H9 (cell line): ENCODE data around the gene AQP12A. TPM values are rescaled to one million over a fixed set of nuclear protein-coding genes. Genes with fewer than 3 reads are reported as not detected.

Source experiments
- DNase-seq: peaks from one replicate; pipeline ENCODE4 v3.0.0-alpha.2; 2017
- H2AFZ ChIP-seq: one replicate; pipeline ENCODE4 v1.6.1; 2013; ENCODE audit warnings: mild to moderate bottlenecking, low read length, control low read depth, moderate library complexity
- H2AK5ac ChIP-seq: 2 replicates; pipeline ENCODE4 v1.6.1; 2013; ENCODE audit warnings: low read length, control low read depth, mixed read lengths; ENCODE audit not compliant: insufficient read length
- H2BK120ac ChIP-seq: one replicate; pipeline ENCODE4 v1.6.1; 2013; ENCODE audit warnings: low read depth, mild to moderate bottlenecking, low read length, control low read depth, inconsistent platforms; ENCODE audit not compliant: poor library complexity, severe bottlenecking
- H2BK12ac ChIP-seq: 2 replicates; pipeline ENCODE4 v1.6.1; 2013; ENCODE audit warnings: low read length, control low read depth, mixed read lengths, low read depth; ENCODE audit not compliant: insufficient read length
- H2BK15ac ChIP-seq: 2 replicates; pipeline ENCODE4 v1.6.1; 2013; ENCODE audit warnings: low read depth, low read length, control low read depth
- H2BK20ac ChIP-seq: one replicate; pipeline ENCODE4 v1.6.1; 2013; ENCODE audit warnings: low read depth, mild to moderate bottlenecking, low read length, control low read depth, inconsistent platforms; ENCODE audit not compliant: poor library complexity, severe bottlenecking
- H2BK5ac ChIP-seq: 2 replicates; pipeline ENCODE4 v1.6.1; 2013; ENCODE audit warnings: low read length, control low read depth, mixed read lengths; ENCODE audit not compliant: insufficient read length
- H3K14ac ChIP-seq: 2 replicates; pipeline ENCODE4 v1.6.1; 2013; ENCODE audit warnings: low read length, control low read depth; ENCODE audit not compliant: insufficient read depth
- H3K18ac ChIP-seq: 2 replicates; pipeline ENCODE4 v1.6.1; 2013; ENCODE audit warnings: low read depth, mild to moderate bottlenecking, mixed read lengths, low read length, control low read depth; ENCODE audit not compliant: insufficient read length
- H3K23ac ChIP-seq: 2 replicates; pipeline ENCODE4 v1.6.1; 2013; ENCODE audit warnings: low read length, control low read depth, mixed read lengths, low read depth; ENCODE audit not compliant: insufficient read length
- H3K23me2 ChIP-seq: 2 replicates; pipeline ENCODE4 v1.6.1; 2013; ENCODE audit warnings: low read depth, mild to moderate bottlenecking, mixed read lengths, low read length, control low read depth; ENCODE audit not compliant: insufficient read length, poor library complexity, severe bottlenecking
- H3K27ac ChIP-seq: 2 replicates; pipeline ENCODE4 v1.5.1; 2013; ENCODE audit warnings: low read length, control low read depth, mixed read lengths, low read depth; ENCODE audit not compliant: insufficient read length
- H3K27me3 ChIP-seq: 2 replicates; pipeline ENCODE4 v1.6.1; 2013; ENCODE audit warnings: low read length, control low read depth, inconsistent platforms; ENCODE audit not compliant: insufficient read depth
- H3K4ac ChIP-seq: 2 replicates; pipeline ENCODE4 v1.6.1; 2013; ENCODE audit warnings: low read depth, mild to moderate bottlenecking, control low read depth, inconsistent platforms, low read length, moderate library complexity
- H3K4me1 ChIP-seq: 2 replicates; pipeline ENCODE4 v1.6.1; 2013; ENCODE audit warnings: low read length, control low read depth, inconsistent platforms; ENCODE audit not compliant: insufficient read depth
- H3K4me2 ChIP-seq: 2 replicates; pipeline ENCODE4 v1.6.1; 2013; ENCODE audit warnings: low read length, control low read depth, mixed read lengths; ENCODE audit not compliant: insufficient read length, insufficient read depth
- H3K56ac ChIP-seq: 2 replicates; pipeline ENCODE4 v1.6.1; 2013; ENCODE audit warnings: low read depth, mild to moderate bottlenecking, mixed read lengths, low read length, control low read depth; ENCODE audit not compliant: insufficient read length
- H3K79me1 ChIP-seq: 2 replicates; pipeline ENCODE4 v1.6.1; 2013; ENCODE audit warnings: low read depth, mild to moderate bottlenecking, moderate library complexity, low read length, control low read depth, inconsistent platforms; ENCODE audit not compliant: insufficient read depth, poor library complexity, severe bottlenecking
- H3K79me2 ChIP-seq: 2 replicates; pipeline ENCODE4 v1.6.1; 2013; ENCODE audit warnings: low read length, control low read depth, inconsistent platforms; ENCODE audit not compliant: insufficient read depth
- H3K9ac ChIP-seq: 2 replicates; pipeline ENCODE4 v1.6.1; 2013; ENCODE audit warnings: low read length, control low read depth, mixed read lengths; ENCODE audit not compliant: insufficient read length; ENCODE audit errors: extremely low read depth
- H3K9me3 ChIP-seq: one replicate; pipeline ENCODE4 v1.6.1; 2013; ENCODE audit warnings: low read depth, low read length, inconsistent platforms; ENCODE audit not compliant: control insufficient read depth
- H3T11ph ChIP-seq: one replicate; pipeline ENCODE4 v1.6.1; 2013; ENCODE audit warnings: mild to moderate bottlenecking, low read length, control low read depth, inconsistent platforms
- H4K20me1 ChIP-seq: one replicate; pipeline ENCODE4 v1.6.1; 2013; ENCODE audit not compliant: control insufficient read depth, insufficient read length, insufficient read depth
- H4K5ac ChIP-seq: 2 replicates; pipeline ENCODE4 v1.6.1; 2013; ENCODE audit warnings: low read depth, mild to moderate bottlenecking, mixed read lengths, low read length, control low read depth; ENCODE audit not compliant: insufficient read length
- H4K8ac ChIP-seq: replicated peaks from 2 replicates; pipeline ENCODE4 v1.6.1; 2013; ENCODE audit warnings: low read length, control low read depth, mixed read lengths, low read depth; ENCODE audit not compliant: insufficient read length
- H4K91ac ChIP-seq: 2 replicates; pipeline ENCODE4 v1.6.1; 2013; ENCODE audit warnings: low read depth, mild to moderate bottlenecking, moderate library complexity, mixed read lengths, low read length, control low read depth; ENCODE audit not compliant: insufficient read length
- H3K27ac Mint-ChIP-seq, 3 experiments: 2 replicates in 2 of 3; 3 replicates in 1 of 3; pipeline ENCODE4 v1.8.0; 2020 to 2021; ENCODE audit warnings: mixed read lengths in 3 of 3, mild to moderate bottlenecking in 1 of 3, moderate library complexity in 1 of 3
- H3K27me3 Mint-ChIP-seq: 2 replicates; pipeline ENCODE4 v1.8.0; 2021; ENCODE audit warnings: low read depth, mild to moderate bottlenecking, moderate library complexity, mixed read lengths
- H3K36me3 Mint-ChIP-seq, 3 experiments: 2 replicates in 2 of 3; 3 replicates in 1 of 3; pipeline ENCODE4 v1.8.0; 2020 to 2021; ENCODE audit warnings: low read depth in 3 of 3, mixed read lengths in 3 of 3; ENCODE audit not compliant: insufficient read depth in 1 of 3
- H3K4me1 Mint-ChIP-seq, 2 experiments: 2 replicates each; pipeline ENCODE4 v1.8.0; 2020; ENCODE audit warnings: mixed read lengths in 2 of 2
- H3K4me3 Mint-ChIP-seq, 2 experiments: 2 replicates in 1 of 2; 3 replicates in 1 of 2; pipeline ENCODE4 v1.8.0; 2020 to 2021; ENCODE audit warnings: mild to moderate bottlenecking in 2 of 2, mixed read lengths in 2 of 2, moderate library complexity in 1 of 2
- H3K9me3 Mint-ChIP-seq, 2 experiments: 2 replicates in 1 of 2; 3 replicates in 1 of 2; pipeline ENCODE4 v1.8.0; 2020; ENCODE audit warnings: mild to moderate bottlenecking in 2 of 2, mixed read lengths in 2 of 2, moderate library complexity in 1 of 2
- WGBS: extraction: QIAGEN DNeasy Blood & Tissue Kit; methylation state at CpG from one replicate; pipeline ENCODE4 v1.1.7; 2013; ENCODE audit warnings: missing lambda C conversion rate, low lambda C conversion rate, mixed read lengths; ENCODE audit not compliant: insufficient read length; ENCODE audit errors: extremely low coverage; 5-methylcytosine and 5-hydroxymethylcytosine counted together
- total RNA-seq: library from RNA; stranded (reverse); gene quantifications from 2 replicates; pipeline ENCODE4 v1.2.1, GENCODE V29; 2021
- TF ChIP-seq, protein P1 (sequence below): fragments of 200-600 bp; sonication (generic); conservative IDR thresholded peaks from 3 replicates; pipeline ENCODE4 v1.8.0; 2021; ENCODE audit warnings: antibody characterized with exemption, mild to moderate bottlenecking

Gene AQP12A
- total RNA-seq, 1 experiment from 2014 or later = not detected

- no peak for DNase-seq
- H3K9me3 Mint-ChIP-seq = no peaks in the 10 kb centered on the region
These were observed 3.1 kb upstream of the AQP12A start for GRCh38 chr2:240688553-240688919.

More at GRCh38 chr2:240688553-240688919, 3.1 kb upstream of the AQP12A start:
- no peak overlapping the region for H3K9ac ChIP-seq
- H3K9me3 ChIP-seq = no peaks in the 10 kb centered on the region
- no peak overlapping the region for H3K4ac ChIP-seq
- H2BK120ac ChIP-seq = no peak overlapping the region
- H3K79me2 ChIP-seq = no peaks in the 10 kb centered on the region
- no peak overlapping the region for H3T11ph ChIP-seq
- H3K18ac ChIP-seq = no peak overlapping the region
- no peaks in the 10 kb centered on the region for H3K27me3 ChIP-seq
- H3K4me3 Mint-ChIP-seq = no peak overlapping the region
- TF ChIP-seq, protein P1, sequence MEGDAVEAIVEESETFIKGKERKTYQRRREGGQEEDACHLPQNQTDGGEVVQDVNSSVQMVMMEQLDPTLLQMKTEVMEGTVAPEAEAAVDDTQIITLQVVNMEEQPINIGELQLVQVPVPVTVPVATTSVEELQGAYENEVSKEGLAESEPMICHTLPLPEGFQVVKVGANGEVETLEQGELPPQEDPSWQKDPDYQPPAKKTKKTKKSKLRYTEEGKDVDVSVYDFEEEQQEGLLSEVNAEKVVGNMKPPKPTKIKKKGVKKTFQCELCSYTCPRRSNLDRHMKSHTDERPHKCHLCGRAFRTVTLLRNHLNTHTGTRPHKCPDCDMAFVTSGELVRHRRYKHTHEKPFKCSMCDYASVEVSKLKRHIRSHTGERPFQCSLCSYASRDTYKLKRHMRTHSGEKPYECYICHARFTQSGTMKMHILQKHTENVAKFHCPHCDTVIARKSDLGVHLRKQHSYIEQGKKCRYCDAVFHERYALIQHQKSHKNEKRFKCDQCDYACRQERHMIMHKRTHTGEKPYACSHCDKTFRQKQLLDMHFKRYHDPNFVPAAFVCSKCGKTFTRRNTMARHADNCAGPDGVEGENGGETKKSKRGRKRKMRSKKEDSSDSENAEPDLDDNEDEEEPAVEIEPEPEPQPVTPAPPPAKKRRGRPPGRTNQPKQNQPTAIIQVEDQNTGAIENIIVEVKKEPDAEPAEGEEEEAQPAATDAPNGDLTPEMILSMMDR = no peak
- no peaks in the 10 kb centered on the region; the same call in 1 of the 2 replicates for H3K27me3 Mint-ChIP-seq
- H2BK5ac ChIP-seq = no peak overlapping the region
- H3K23ac ChIP-seq = no peak overlapping the region
- H4K8ac ChIP-seq = no peak overlapping the region
- no peaks in the 10 kb centered on the region for H3K23me2 ChIP-seq
- H2AK5ac ChIP-seq = no peak overlapping the region
- no CpG with 5 or more reads among the region's 9 CpGs for WGBS
- no peak overlapping the region; the same call in 1 of the 2 replicates for H3K14ac ChIP-seq
- H2BK15ac ChIP-seq = no peak overlapping the region
- no peak overlapping the region for H3K27ac Mint-ChIP-seq
- no peak overlapping the region for H3K4me2 ChIP-seq
- peaks cover 0 to 7% of the 10 kb centered on the region in 2 experiments; a peak in 3 of 4 replicates for H3K4me1 Mint-ChIP-seq
- no peak overlapping the region for H2BK12ac ChIP-seq
- H3K36me3 Mint-ChIP-seq = no peaks in the 10 kb centered on the region
- H4K20me1 ChIP-seq = no peaks in the 10 kb centered on the region
- no peak overlapping the region for H2AFZ ChIP-seq
- H3K56ac ChIP-seq = no peak overlapping the region
- H2BK20ac ChIP-seq = no peak overlapping the region
- no peaks in the 10 kb centered on the region for H3K79me1 ChIP-seq
- no peaks in the 10 kb centered on the region for H3K4me1 ChIP-seq
- H4K5ac ChIP-seq = no peak overlapping the region
- no peak overlapping the region for H4K91ac ChIP-seq
- H3K27ac ChIP-seq = no peak overlapping the region
